ENCODE data around the gene FSCN2. TPM values are rescaled to one million over a fixed set of nuclear protein-coding genes. Genes with fewer than 3 reads are reported as not detected.
A peak's percentile ranks its signal among the peaks of the same experiment; 100 is the strongest.

FSCN2 gene
- total RNA-seq, 1 experiment from 2014 or later: 2.9 TPM

DNA sequence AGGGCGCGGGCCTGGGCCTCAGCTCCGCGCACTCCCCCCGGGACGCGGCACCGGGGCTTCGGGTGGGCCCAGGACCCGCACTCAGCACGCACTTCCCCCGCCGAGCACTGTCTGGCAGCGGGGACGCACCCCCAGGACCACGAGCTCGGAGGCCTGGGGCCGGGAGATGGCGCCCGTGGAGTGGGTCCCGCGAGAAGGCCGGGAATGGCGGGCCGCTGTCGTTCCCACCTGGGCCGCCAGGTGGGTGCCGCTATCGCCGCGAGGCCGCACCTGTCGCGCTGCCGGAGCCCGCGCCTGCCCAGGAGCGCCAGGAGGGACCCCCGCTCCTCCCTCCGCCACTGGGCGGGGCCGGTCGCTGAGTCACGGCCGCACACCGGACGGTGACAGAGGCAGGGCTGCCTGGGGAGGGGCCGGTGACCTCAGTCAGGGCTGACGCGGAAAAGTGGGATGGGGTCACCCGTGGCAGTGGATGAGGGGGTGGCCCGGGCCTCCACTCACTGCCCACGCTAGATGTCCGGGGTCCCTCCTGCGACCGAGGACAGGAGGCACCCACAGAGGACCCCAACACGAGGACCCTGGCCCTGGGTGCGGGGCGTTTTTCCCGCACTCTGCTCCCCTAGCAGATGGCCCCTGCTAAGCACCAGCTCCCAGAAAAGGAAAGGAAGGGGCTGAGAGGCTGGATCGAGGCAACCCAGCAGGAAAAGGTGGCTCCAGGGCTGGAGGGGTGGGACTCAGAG, 8.7 kb upstream of the FSCN2 start:
- Mint-ChIP-seq H3K4me1 (ENCODE audit: low read depth, unreplicated experiment) (peaks cover 20% of the 10 kb centered on the region), H3K27me3 (ENCODE audit: insufficient read depth, unreplicated experiment) (no peaks in the 10 kb centered on the region), H3K4me3 (ENCODE audit: unreplicated experiment) (peak overlapping the region; percentile 77), H3K27ac (ENCODE audit: unreplicated experiment) (peak overlapping the region; percentile 74), H3K9me3 (ENCODE audit: unreplicated experiment) (no peaks in the 10 kb centered on the region), H3K36me3 (ENCODE audit: insufficient read depth, unreplicated experiment) (peaks cover 33% of the 10 kb centered on the region)
- POLR2A ChIA-PET: interaction anchor here (0.6 to 1.8 kb wide), 6 partner anchors 8 to 1680 kb away, joined by 4 to 6 read pairs (median 4); partner anchors contain the start of genes CBX4 and FAAP100
- Histone ChIP-seq H3K9me3 (no peaks in the 10 kb centered on the region), H3K36me3 (ENCODE audit: control insufficient read depth, insufficient read depth, low read length) (peaks cover 5% of the 10 kb centered on the region; the same call in 1 of the 2 replicates), H3K27me3 (replicated peaks; ENCODE audit: control insufficient read depth, insufficient read depth, low read length) (no peaks in the 10 kb centered on the region), H3K4me1 (peaks cover 33% of the 10 kb centered on the region), H3K4me3 (ENCODE audit: low read depth, low read length) (peak overlapping the region; percentile 74)
- BruUV-seq (replicated peaks): no TSS peak
- CTCF ChIA-PET: interaction anchor here (0.5 to 1.6 kb wide), 11 partner anchors 15 to 296 kb away, joined by 3 to 7 read pairs (median 4); partner anchors contain the start of genes BAHCC1 and CEP131
- intact Hi-C loops (cut with micrococcal nuclease; ENCODE audit: unreplicated experiment): loop anchor here (1.0 to 10.0 kb wide), 3 partner anchors 34 to 125 kb away; partner anchors contain the start of gene BAHCC1
- TF ChIP-seq, protein P1, sequence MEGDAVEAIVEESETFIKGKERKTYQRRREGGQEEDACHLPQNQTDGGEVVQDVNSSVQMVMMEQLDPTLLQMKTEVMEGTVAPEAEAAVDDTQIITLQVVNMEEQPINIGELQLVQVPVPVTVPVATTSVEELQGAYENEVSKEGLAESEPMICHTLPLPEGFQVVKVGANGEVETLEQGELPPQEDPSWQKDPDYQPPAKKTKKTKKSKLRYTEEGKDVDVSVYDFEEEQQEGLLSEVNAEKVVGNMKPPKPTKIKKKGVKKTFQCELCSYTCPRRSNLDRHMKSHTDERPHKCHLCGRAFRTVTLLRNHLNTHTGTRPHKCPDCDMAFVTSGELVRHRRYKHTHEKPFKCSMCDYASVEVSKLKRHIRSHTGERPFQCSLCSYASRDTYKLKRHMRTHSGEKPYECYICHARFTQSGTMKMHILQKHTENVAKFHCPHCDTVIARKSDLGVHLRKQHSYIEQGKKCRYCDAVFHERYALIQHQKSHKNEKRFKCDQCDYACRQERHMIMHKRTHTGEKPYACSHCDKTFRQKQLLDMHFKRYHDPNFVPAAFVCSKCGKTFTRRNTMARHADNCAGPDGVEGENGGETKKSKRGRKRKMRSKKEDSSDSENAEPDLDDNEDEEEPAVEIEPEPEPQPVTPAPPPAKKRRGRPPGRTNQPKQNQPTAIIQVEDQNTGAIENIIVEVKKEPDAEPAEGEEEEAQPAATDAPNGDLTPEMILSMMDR (IDR thresholded peaks at IDR 0.05; ENCODE audit: insufficient read depth in 1 of 2, low read depth in 1 of 2, low read length in 1 of 2, severe bottlenecking in 1 of 2, unreplicated experiment in 1 of 2): peak; percentile 66 to 92
- peak; percentile 88 to 93 for DNase-seq

DNA sequence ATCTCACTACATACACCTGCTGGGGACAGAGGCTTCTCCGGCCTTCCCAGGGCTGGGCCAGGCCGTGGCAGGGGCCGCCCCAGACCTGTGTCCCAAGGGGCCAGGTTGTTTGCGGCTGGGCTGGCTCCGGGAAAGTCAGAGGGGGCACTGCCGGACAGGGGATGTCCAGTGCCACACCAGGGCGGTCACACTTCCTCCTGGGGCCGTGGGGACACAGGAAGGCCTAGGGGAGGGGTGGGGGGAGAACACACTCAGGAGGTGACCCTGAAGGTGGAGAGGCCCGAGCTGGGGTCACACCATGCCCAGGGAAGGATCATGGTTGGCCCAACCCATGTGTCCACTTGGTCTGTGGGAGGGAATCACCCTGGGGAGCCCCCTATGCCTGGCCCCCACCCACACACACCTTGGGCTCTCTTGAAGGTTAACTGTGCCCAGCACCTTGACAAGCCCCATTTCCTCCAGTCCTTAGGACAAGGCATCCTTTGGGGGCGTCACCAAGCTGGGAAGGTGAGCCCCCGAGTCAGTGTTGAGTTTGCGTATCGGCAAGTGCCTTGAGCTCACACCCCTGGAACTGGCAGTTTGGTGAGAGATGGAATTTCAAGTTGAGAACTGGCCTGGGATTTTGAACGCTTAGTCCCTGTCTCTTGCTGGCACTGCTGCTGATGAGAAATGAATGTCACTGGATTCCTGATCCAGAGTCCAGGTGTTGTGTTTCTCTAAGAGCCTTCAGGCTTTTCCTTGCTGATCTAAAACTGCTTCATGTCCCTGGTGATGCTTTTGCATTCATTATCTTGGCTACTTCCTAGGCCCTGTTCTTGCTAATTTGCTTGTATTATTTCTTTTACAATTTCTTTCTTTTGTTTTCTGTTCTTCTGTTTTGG, 7.9 kb upstream of the FSCN2 start:
- ChIA-PET POLR2A (interaction anchor here (1.1 to 1.8 kb wide), 2 partner anchors 13 to 32 kb away, joined by 4 to 5 read pairs; partner anchors contain the start of gene FAAP100), CTCF (interaction anchor here (1.1 kb wide), 1 partner anchor 80 kb away, joined by 3 read pairs; no protein-coding TSS in a partner anchor)
- H3K36me3 ChIP-seq (ENCODE audit: control insufficient read depth, insufficient read depth, low read length): peaks cover 5% of the 10 kb centered on the region; the same call in 1 of the 2 replicates
- peak overlapping the region; percentile 74 for H3K4me3 ChIP-seq (ENCODE audit: low read depth, low read length)
- Mint-ChIP-seq H3K27ac (ENCODE audit: unreplicated experiment) (peak overlapping the region; percentile 74), H3K27me3 (ENCODE audit: insufficient read depth, unreplicated experiment) (no peaks in the 10 kb centered on the region), H3K36me3 (ENCODE audit: insufficient read depth, unreplicated experiment) (peaks cover 36% of the 10 kb centered on the region), H3K4me1 (ENCODE audit: low read depth, unreplicated experiment) (peaks cover 20% of the 10 kb centered on the region), H3K9me3 (ENCODE audit: unreplicated experiment) (no peaks in the 10 kb centered on the region), H3K4me3 (ENCODE audit: unreplicated experiment) (peak overlapping the region; percentile 77)
- no TSS peak for BruUV-seq (replicated peaks)
- intact Hi-C loops (cut with micrococcal nuclease; ENCODE audit: unreplicated experiment): no loop called here
- H3K27me3 ChIP-seq (replicated peaks; ENCODE audit: control insufficient read depth, insufficient read depth, low read length): no peaks in the 10 kb centered on the region
- DNase-seq: no peak
- TF ChIP-seq, protein P1 (IDR thresholded peaks at IDR 0.05; ENCODE audit: insufficient read depth in 1 of 2, low read depth in 1 of 2, low read length in 1 of 2, severe bottlenecking in 1 of 2, unreplicated experiment in 1 of 2): no peak
- peaks cover 33% of the 10 kb centered on the region for H3K4me1 ChIP-seq
- no peaks in the 10 kb centered on the region for H3K9me3 ChIP-seq
